Stimulated activated memory B cell treated with anti-CD40 and anti-IgM and Interleukin-4, amounts not matched to agents 10 μg/mL and 1 μg/mL and 100 μg/mL, for 72 hours (primary cell): ENCODE data around the gene FOXL3.

Source experiments
- ATAC-seq: fragments of 150-1000 bp; cut with Tn5 transposase; 2 replicates; pipeline ENCODE4 v1.10.0; 2021
- H3K27ac Mint-ChIP-seq: one replicate; pipeline ENCODE4 v1.8.0; 2022; ENCODE audit warnings: mild to moderate bottlenecking, mixed read lengths
- H3K27me3 Mint-ChIP-seq: one replicate; pipeline ENCODE4 v1.8.0; 2022; ENCODE audit warnings: mixed read lengths
- H3K36me3 Mint-ChIP-seq: one replicate; pipeline ENCODE4 v1.8.0; 2022; ENCODE audit warnings: mixed read lengths
- H3K4me1 Mint-ChIP-seq: one replicate; pipeline ENCODE4 v1.8.0; 2022; ENCODE audit warnings: mixed read lengths
- H3K4me3 Mint-ChIP-seq: one replicate; pipeline ENCODE4 v1.8.0; 2022; ENCODE audit warnings: mild to moderate bottlenecking, moderate library complexity, mixed read lengths
- H3K9me3 Mint-ChIP-seq: one replicate; pipeline ENCODE4 v1.8.0; 2022; ENCODE audit warnings: mixed read lengths

The FOXL3 gene

GRCh38 chr7:325051-325798, 35.3 kb downstream of the FOXL3 start:
- H3K27ac Mint-ChIP-seq = no peak overlapping the region
- ATAC-seq = no peak
- no peak overlapping the region for H3K4me3 Mint-ChIP-seq
- H3K27me3 Mint-ChIP-seq = peaks cover 54% of the 10 kb centered on the region
- H3K4me1 Mint-ChIP-seq = no peaks in the 10 kb centered on the region
- H3K9me3 Mint-ChIP-seq = peaks cover 6% of the 10 kb centered on the region
- no peaks in the 10 kb centered on the region for H3K36me3 Mint-ChIP-seq

- Mint-ChIP-seq H3K4me1 (no peaks in the 10 kb centered on the region), H3K36me3 (no peaks in the 10 kb centered on the region), H3K9me3 (peaks cover 6% of the 10 kb centered on the region), H3K4me3 (no peak overlapping the region), H3K27me3 (peaks cover 55% of the 10 kb centered on the region), H3K27ac (no peak overlapping the region)
- no peak for ATAC-seq
Observed at GRCh38 chr7:325811-326210, 35.8 kb downstream of the FOXL3 start.

GRCh38 chr7:326273-326672, 36.3 kb downstream of the FOXL3 start:
- Mint-ChIP-seq H3K4me3 (no peak overlapping the region), H3K27ac (no peak overlapping the region), H3K36me3 (no peaks in the 10 kb centered on the region), H3K27me3 (peaks cover 59% of the 10 kb centered on the region), H3K9me3 (peaks cover 6% of the 10 kb centered on the region), H3K4me1 (no peaks in the 10 kb centered on the region)
- no peak for ATAC-seq

- no peaks in the 10 kb centered on the region for H3K4me1 Mint-ChIP-seq
- no peaks in the 10 kb centered on the region for H3K36me3 Mint-ChIP-seq
- H3K9me3 Mint-ChIP-seq = peaks cover 6% of the 10 kb centered on the region
- no peak for ATAC-seq
- H3K4me3 Mint-ChIP-seq = no peak overlapping the region
- H3K27me3 Mint-ChIP-seq = peaks cover 65% of the 10 kb centered on the region
- no peak overlapping the region for H3K27ac Mint-ChIP-seq
Observed at GRCh38 chr7:326809-327232, 36.9 kb downstream of the FOXL3 start.

GRCh38 chr7:327233-327931, 37.4 kb downstream of the FOXL3 start:
- ATAC-seq = no peak
- Mint-ChIP-seq H3K4me3 (no peak overlapping the region), H3K27me3 (peaks cover 69% of the 10 kb centered on the region), H3K4me1 (no peaks in the 10 kb centered on the region), H3K9me3 (peaks cover 6% of the 10 kb centered on the region), H3K36me3 (no peaks in the 10 kb centered on the region), H3K27ac (no peak overlapping the region)

GRCh38 chr7:327991-328702, 38.2 kb downstream of the FOXL3 start:
- no peak overlapping the region for H3K27ac Mint-ChIP-seq
- no peak for ATAC-seq
- H3K27me3 Mint-ChIP-seq = peaks cover 69% of the 10 kb centered on the region
- H3K36me3 Mint-ChIP-seq = no peaks in the 10 kb centered on the region
- H3K9me3 Mint-ChIP-seq = peaks cover 6% of the 10 kb centered on the region
- H3K4me1 Mint-ChIP-seq = no peaks in the 10 kb centered on the region
- no peak overlapping the region for H3K4me3 Mint-ChIP-seq

- Mint-ChIP-seq H3K27ac (no peak overlapping the region), H3K36me3 (no peaks in the 10 kb centered on the region), H3K4me3 (no peak overlapping the region), H3K9me3 (peaks cover 13% of the 10 kb centered on the region), H3K4me1 (peaks cover 6% of the 10 kb centered on the region), H3K27me3 (peaks cover 69% of the 10 kb centered on the region)
- ATAC-seq = no peak
Observed at GRCh38 chr7:329691-330281, 39.8 kb downstream of the FOXL3 start.

GRCh38 chr7:330511-331230, 40.7 kb downstream of the FOXL3 start:
- Mint-ChIP-seq H3K27ac (no peak overlapping the region), H3K4me3 (no peak overlapping the region), H3K4me1 (peaks cover 6% of the 10 kb centered on the region), H3K36me3 (no peaks in the 10 kb centered on the region), H3K27me3 (peaks cover 62% of the 10 kb centered on the region), H3K9me3 (peaks cover 15% of the 10 kb centered on the region)
- ATAC-seq = no peak

- H3K9me3 Mint-ChIP-seq = peaks cover 10% of the 10 kb centered on the region
- no peak overlapping the region for H3K27ac Mint-ChIP-seq
- no peak overlapping the region for H3K4me3 Mint-ChIP-seq
- no peak for ATAC-seq
- peaks cover 52% of the 10 kb centered on the region for H3K27me3 Mint-ChIP-seq
- peaks cover 6% of the 10 kb centered on the region for H3K4me1 Mint-ChIP-seq
- no peaks in the 10 kb centered on the region for H3K36me3 Mint-ChIP-seq
Observed at GRCh38 chr7:332020-332517, 42.1 kb downstream of the FOXL3 start.

GRCh38 chr7:332646-333392, 42.8 kb downstream of the FOXL3 start:
- no peak overlapping the region for H3K27ac Mint-ChIP-seq
- peaks cover 6% of the 10 kb centered on the region for H3K4me1 Mint-ChIP-seq
- peaks cover 44% of the 10 kb centered on the region for H3K27me3 Mint-ChIP-seq
- H3K4me3 Mint-ChIP-seq = no peak overlapping the region
- H3K36me3 Mint-ChIP-seq = no peaks in the 10 kb centered on the region
- H3K9me3 Mint-ChIP-seq = peaks cover 10% of the 10 kb centered on the region
- peak; percentile 74 for ATAC-seq

GRCh38 chr7:333393-333764, 43.4 kb downstream of the FOXL3 start:
- Mint-ChIP-seq H3K9me3 (peaks cover 10% of the 10 kb centered on the region), H3K4me1 (peaks cover 6% of the 10 kb centered on the region), H3K36me3 (no peaks in the 10 kb centered on the region), H3K27me3 (peaks cover 39% of the 10 kb centered on the region), H3K27ac (no peak overlapping the region), H3K4me3 (no peak overlapping the region)
- ATAC-seq = no peak

- ATAC-seq = no peak
- H3K4me3 Mint-ChIP-seq = no peak overlapping the region
- H3K27me3 Mint-ChIP-seq = peaks cover 32% of the 10 kb centered on the region
- no peaks in the 10 kb centered on the region for H3K36me3 Mint-ChIP-seq
- H3K9me3 Mint-ChIP-seq = peaks cover 10% of the 10 kb centered on the region
- no peak overlapping the region for H3K27ac Mint-ChIP-seq
- H3K4me1 Mint-ChIP-seq = peaks cover 6% of the 10 kb centered on the region
Observed at GRCh38 chr7:334618-335357, 44.8 kb downstream of the FOXL3 start.

- H3K36me3 Mint-ChIP-seq = no peaks in the 10 kb centered on the region
- no peak overlapping the region for H3K27ac Mint-ChIP-seq
- H3K4me3 Mint-ChIP-seq = no peak overlapping the region
- peaks cover 10% of the 10 kb centered on the region for H3K9me3 Mint-ChIP-seq
- peaks cover 32% of the 10 kb centered on the region for H3K27me3 Mint-ChIP-seq
- peaks cover 6% of the 10 kb centered on the region for H3K4me1 Mint-ChIP-seq
- ATAC-seq = no peak
Observed at GRCh38 chr7:335358-336148, 45.6 kb downstream of the FOXL3 start.
